Activated T-helper 1 cell treated with anti-CD3 and anti-CD28 coated beads, Interleukin-2, amount 50 U/mL, for 16 hours (primary cell): ENCODE data around the gene NFATC2.

Experiments used
- DNase-seq, 2 donors: peaks; one replicate each; pipeline ENCODE4 v3.0.0-alpha.2; 2020; ENCODE audit warnings: low read depth in 1 of 2, low spot score in 1 of 2

Gene NFATC2

GRCh38 chr20:51399006-51399890, 143.3 kb downstream of the NFATC2 start:
- DNase-seq, result no peak

- DNase-seq, result no peak
These were observed 144.0 kb downstream of the NFATC2 start for GRCh38 chr20:51398552-51398951.

- DNase-seq, result no peak
These were observed 144.4 kb downstream of the NFATC2 start for GRCh38 chr20:51398083-51398482.

- no peak for DNase-seq
These were observed 145.4 kb downstream of the NFATC2 start for GRCh38 chr20:51397137-51397536.

- DNase-seq, result no peak
These were observed 146.1 kb downstream of the NFATC2 start for GRCh38 chr20:51396365-51396909.

GRCh38 chr20:51394706-51395105, 147.8 kb downstream of the NFATC2 start:
- no peak for DNase-seq

GRCh38 chr20:51393571-51393970, 148.9 kb downstream of the NFATC2 start:
- no peak for DNase-seq

- no peak for DNase-seq
These were observed 149.8 kb downstream of the NFATC2 start for GRCh38 chr20:51392614-51393186.

GRCh38 chr20:51391926-51392325, 150.6 kb downstream of the NFATC2 start:
- no peak for DNase-seq

- DNase-seq, result no peak
These were observed 152.8 kb downstream of the NFATC2 start for GRCh38 chr20:51389543-51390264.

GRCh38 chr20:51388756-51389542, 153.6 kb downstream of the NFATC2 start:
- no peak for DNase-seq

- DNase-seq, result no peak
These were observed 154.3 kb downstream of the NFATC2 start for GRCh38 chr20:51388227-51388626.

GRCh38 chr20:51387125-51387875, 155.2 kb downstream of the NFATC2 start:
- DNase-seq, result no peak

GRCh38 chr20:51386586-51386985, 155.9 kb downstream of the NFATC2 start:
- no peak for DNase-seq

- no peak for DNase-seq
These were observed 156.6 kb downstream of the NFATC2 start for GRCh38 chr20:51385646-51386530.

- DNase-seq, result no peak
These were observed 157.6 kb downstream of the NFATC2 start for GRCh38 chr20:51384875-51385274.

- DNase-seq, result no peak
These were observed 158.5 kb downstream of the NFATC2 start for GRCh38 chr20:51383891-51384510.

GRCh38 chr20:51382986-51383821, 159.3 kb downstream of the NFATC2 start:
- no peak for DNase-seq
